HG02763 (cell line): ENCODE data around the gene LRP3.
"Not testable (repeated sequence)": the region's sequence is repeated elsewhere in the genome, so short reads cannot be mapped to it uniquely, and the experiment has no call there.

ENCODE experiments used
- ATAC-seq: cut with Tn5 transposase; IDR thresholded peaks from one replicate; pipeline ENCODE4 v1.9.1; 2021; ENCODE audit warnings: mild to moderate bottlenecking, moderate library complexity; ENCODE audit not compliant: unreplicated experiment

The LRP3 gene

GRCh38 chr19:33215438-33216197 lies 21.5 kb downstream of the LRP3 start:
- ATAC-seq, result no peak

- ATAC-seq, result no peak
These were observed 22.2 kb downstream of the LRP3 start for GRCh38 chr19:33216198-33216830.

- ATAC-seq, result no peak
These were observed 23.8 kb downstream of the LRP3 start for GRCh38 chr19:33217881-33218280.

GRCh38 chr19:33219261-33219815 lies 25.2 kb downstream of the LRP3 start:
- ATAC-seq, result no peak

- no peak for ATAC-seq
These were observed 26.0 kb downstream of the LRP3 start for GRCh38 chr19:33220115-33220514.

- ATAC-seq, result no peak
These were observed 26.6 kb downstream of the LRP3 start for GRCh38 chr19:33220735-33221134.

- ATAC-seq, result no peak
These were observed 27.5 kb downstream of the LRP3 start for GRCh38 chr19:33221638-33222037.

- not testable (repeated sequence) for ATAC-seq
These were observed 28.1 kb downstream of the LRP3 start for GRCh38 chr19:33222255-33222654.

GRCh38 chr19:33224694-33225457 lies 30.7 kb downstream of the LRP3 start:
- no peak for ATAC-seq

- no peak for ATAC-seq
These were observed 31.4 kb downstream of the LRP3 start, which contains the start of gene SLC7A10 for GRCh38 chr19:33225458-33225926. TSS of gene SLC7A10 (minus strand) at chr19:33225850. CDS start at chr19:33225703, 147 bp downstream.

GRCh38 chr19:33226550-33227241 lies 32.6 kb downstream of the LRP3 start:
- ATAC-seq, result no peak

- no peak for ATAC-seq
These were observed 33.1 kb downstream of the LRP3 start for GRCh38 chr19:33227242-33227650.

GRCh38 chr19:33227870-33228599 lies 33.9 kb downstream of the LRP3 start:
- ATAC-seq, result no peak

- ATAC-seq, result no peak
These were observed 35.8 kb downstream of the LRP3 start for GRCh38 chr19:33229962-33230361.

GRCh38 chr19:33231511-33231910 lies 37.4 kb downstream of the LRP3 start:
- no peak for ATAC-seq

- no peak for ATAC-seq
These were observed 38.5 kb downstream of the LRP3 start for GRCh38 chr19:33232656-33233055.

- no peak for ATAC-seq
These were observed 39.1 kb downstream of the LRP3 start for GRCh38 chr19:33233056-33233873.

GRCh38 chr19:33234092-33234491 lies 40.0 kb downstream of the LRP3 start:
- ATAC-seq, result no peak

- no peak for ATAC-seq
These were observed 40.6 kb downstream of the LRP3 start for GRCh38 chr19:33234736-33235135.
